K562 (cell line): Measurements from ENCODE around the gene CRTAP. TPM values are rescaled to one million over a fixed set of nuclear protein-coding genes. Genes with fewer than 3 reads are reported as not detected.
A peak's percentile ranks its signal among the peaks of the same experiment; 100 is the strongest.

Source experiments
- ARNT ChIP-seq, 2 experiments: fragments of 450-650 bp; IDR thresholded peaks; 2 replicates each; pipeline ENCODE4 v1.6.1; 2016; ENCODE audit warnings: mild to moderate bottlenecking in 1 of 2
- CEBPG ChIP-seq, 3 experiments: fragments of 200-800 bp in 1 of 3; sonication (Bioruptor generic) in 1 of 3; sonication (generic) in 1 of 3; formaldehyde crosslinking in 1 of 3; IDR thresholded peaks in 2 of 3; conservative IDR thresholded peaks in 1 of 3; 2 replicates each; pipeline versions ENCODE4 v1.6.1 to v1.8.0; 2016 to 2022; ENCODE audit warnings: missing compliant biosample characterization in 2 of 3, missing genetic modification characterization in 2 of 3, mild to moderate bottlenecking in 1 of 3, missing genetic modification reagents in 1 of 3
- CHD1 ChIP-seq: fragments of 200-600 bp; sonication (generic); IDR thresholded peaks from one replicate; pipeline ENCODE4 v1.6.1; 2012; ENCODE audit warnings: mild to moderate bottlenecking, moderate library complexity, low read length, inconsistent platforms
- FIP1L1 ChIP-seq: fragments of 200-400 bp; formaldehyde crosslinking; IDR thresholded peaks from 2 replicates; pipeline ENCODE4 v1.6.1; 2018; ENCODE audit warnings: mild to moderate bottlenecking, low read depth, low read length; ENCODE audit not compliant: poor library complexity, severe bottlenecking
- JUNB ChIP-seq: fragments of 450-650 bp; formaldehyde crosslinking; conservative IDR thresholded peaks from 2 replicates; pipeline ENCODE4 v1.4.0; 2020; ENCODE audit warnings: mild to moderate bottlenecking
- MAZ ChIP-seq, 2 experiments: fragments of 450-650 bp in 1 of 2; sonication (generic) in 1 of 2; formaldehyde crosslinking; IDR thresholded peaks in 1 of 2; conservative IDR thresholded peaks in 1 of 2; 2 replicates each; pipeline versions ENCODE4 v1.4.0 to v1.5.0; 2020; ENCODE audit warnings: mild to moderate bottlenecking in 1 of 2, missing genetic modification reagents in 1 of 2
- POLR2B ChIP-seq: fragments of 450-650 bp; IDR thresholded peaks from 2 replicates; pipeline ENCODE4 v1.6.1; 2018; ENCODE audit warnings: low read depth; ENCODE audit not compliant: partially characterized antibody
- RUNX1 ChIP-seq: sonication (generic); IDR thresholded peaks from 2 replicates; pipeline ENCODE4 v1.6.1; 2016; ENCODE audit warnings: antibody characterized with exemption, low read depth
- SRSF7 ChIP-seq: fragments of 200-400 bp; formaldehyde crosslinking; optimal IDR thresholded peaks from 2 replicates; pipeline ENCODE3; 2017; ENCODE audit warnings: mild to moderate bottlenecking, low read depth, low read length
- TAF1 ChIP-seq: IDR thresholded peaks from 2 replicates; pipeline ENCODE4 v1.6.1; 2011; ENCODE audit warnings: mild to moderate bottlenecking, low read length, moderate library complexity; ENCODE audit not compliant: insufficient read depth, control insufficient read depth, severe bottlenecking; ENCODE audit errors: extremely low read depth
- TBP ChIP-seq: optimal IDR thresholded peaks from 2 replicates; pipeline ENCODE3; 2011; ENCODE audit warnings: low read depth, low read length, improper control_type of control experiment
- ZEB2 ChIP-seq: fragments of 450-650 bp; IDR thresholded peaks from 2 replicates; pipeline ENCODE4 v1.6.1; 2016
- ZNF212 ChIP-seq: fragments of 450-650 bp; formaldehyde crosslinking; IDR thresholded peaks from 2 replicates; pipeline ENCODE4 v1.4.0; 2020; ENCODE audit warnings: mild to moderate bottlenecking
- ZNF583 ChIP-seq: fragments of 250-450 bp; sonication (Bioruptor Pico); IDR thresholded peaks from 2 replicates; pipeline ENCODE4 v1.4.0; 2020
- polyA plus RNA-seq, 8 experiments: library from polyadenylated mRNA; depleted of rRNA in 4 of 8; stranded (reverse) in 5 of 8; unstranded in 3 of 8; fragments of >200 nt; fragmentation: Nextera tagmentation in 2 of 8; fragmentation: Illumina TruSeq in 1 of 8; extraction: Ambion mirVana in 2 of 8; extraction: Trizol in 1 of 8; gene quantifications; 2 replicates each; pipeline versions ENCODE4 v1.2.1 to v1.2.3, GENCODE V29; 2011 to 2014; ENCODE audit warnings: inconsistent platforms in 1 of 8, missing spikeins in 1 of 8
- total RNA-seq, 7 experiments: library from RNA; depleted of rRNA in 6 of 7; stranded (reverse); fragments of >200 nt in 6 of 7; fragmentation: Illumina TruSeq in 2 of 7; extraction: Trizol in 2 of 7; gene quantifications; 2 replicates each; pipeline versions ENCODE4 v1.2.1 to v1.2.3, GENCODE V29; 2011 to 2021; ENCODE audit warnings: low replicate concordance in 1 of 7
- TF ChIP-seq, protein P1 (sequence below): fragments of 450-650 bp; IDR thresholded peaks from 2 replicates; pipeline ENCODE4 v1.6.1; 2014; ENCODE audit warnings: low read depth, mild to moderate bottlenecking, moderate library complexity, borderline replicate concordance
- TF ChIP-seq, protein P2 (sequence below), 2 experiments: fragments of 450-650 bp; conservative IDR thresholded peaks; 2 replicates each; pipeline ENCODE4 v1.6.1; 2017; ENCODE audit warnings: mild to moderate bottlenecking in 2 of 2, moderate library complexity in 2 of 2
- TF ChIP-seq, protein P3 (sequence below): fragments of 450-650 bp; IDR thresholded peaks from 2 replicates; pipeline ENCODE4 v1.6.1; 2017; ENCODE audit warnings: antibody characterized with exemption, mild to moderate bottlenecking
- TF ChIP-seq, protein P4 (sequence below): sonication (generic); formaldehyde crosslinking; IDR thresholded peaks from 2 replicates; pipeline ENCODE4 v1.9.0; 2022; ENCODE audit warnings: mild to moderate bottlenecking, missing genetic modification reagents

Gene CRTAP
- total and polyA plus RNA-seq, 9 of the 15 experiments (the other 6 are each of a cell fraction or from before 2014, with no cell fraction given), result 10.0 to 121 (median 53.0) TPM

DNA sequence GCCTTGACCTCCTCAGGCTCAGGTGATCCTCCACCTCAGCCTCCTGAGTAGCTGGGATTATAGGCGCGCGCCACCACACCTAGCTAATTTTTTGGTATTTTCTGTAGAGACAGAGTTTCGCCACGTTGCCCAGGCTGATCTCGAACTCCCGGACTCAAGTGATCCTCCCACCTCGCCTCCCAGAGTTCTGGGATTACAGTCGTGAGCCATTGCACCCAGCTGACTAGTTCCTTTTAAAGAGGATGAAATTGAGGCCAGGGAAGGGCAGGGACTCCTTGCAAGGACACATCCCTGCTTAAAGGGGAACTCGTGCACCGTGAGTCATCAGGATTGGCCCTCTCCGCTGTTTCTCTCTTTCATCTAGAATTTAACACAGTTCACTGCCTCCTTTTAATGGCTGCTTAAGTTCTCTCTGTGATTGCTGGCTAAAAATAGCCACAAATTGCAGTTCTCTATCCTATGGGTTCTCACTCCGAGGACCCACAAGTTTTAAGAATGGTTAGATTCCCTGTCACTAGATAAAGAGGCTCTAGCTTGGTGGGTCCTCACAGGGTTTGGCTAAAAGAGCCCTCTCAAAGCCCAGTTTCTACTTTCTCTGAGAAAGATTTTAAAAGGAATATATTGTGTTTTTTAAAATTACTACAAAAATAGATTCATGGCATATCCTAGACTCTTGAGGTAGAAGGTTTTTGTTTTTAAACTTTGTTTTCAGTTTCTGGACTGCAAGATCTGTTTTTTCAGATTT is 1.4 kb downstream of the CRTAP start (continued):
- peak; percentile 22 for TF ChIP-seq POLR2B
- TF ChIP-seq RUNX1, result no peak
- peak; percentile 64 for TF ChIP-seq JUNB
- peak; percentile 44; the same call in 1 of the 2 replicates for TF ChIP-seq ZEB2
- no peak for TF ChIP-seq ZNF583 (CRISPR knock-in tag)
- TF ChIP-seq, protein P1, sequence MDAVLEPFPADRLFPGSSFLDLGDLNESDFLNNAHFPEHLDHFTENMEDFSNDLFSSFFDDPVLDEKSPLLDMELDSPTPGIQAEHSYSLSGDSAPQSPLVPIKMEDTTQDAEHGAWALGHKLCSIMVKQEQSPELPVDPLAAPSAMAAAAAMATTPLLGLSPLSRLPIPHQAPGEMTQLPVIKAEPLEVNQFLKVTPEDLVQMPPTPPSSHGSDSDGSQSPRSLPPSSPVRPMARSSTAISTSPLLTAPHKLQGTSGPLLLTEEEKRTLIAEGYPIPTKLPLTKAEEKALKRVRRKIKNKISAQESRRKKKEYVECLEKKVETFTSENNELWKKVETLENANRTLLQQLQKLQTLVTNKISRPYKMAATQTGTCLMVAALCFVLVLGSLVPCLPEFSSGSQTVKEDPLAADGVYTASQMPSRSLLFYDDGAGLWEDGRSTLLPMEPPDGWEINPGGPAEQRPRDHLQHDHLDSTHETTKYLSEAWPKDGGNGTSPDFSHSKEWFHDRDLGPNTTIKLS, result peak; percentile 61
- peak; percentile 48 for TF ChIP-seq CHD1
- TF ChIP-seq MAZ (CRISPR knock-in tag; conservative IDR thresholded peaks at IDR 0.05 in 1 of 2, IDR thresholded peaks at IDR 0.05 in 1 of 2), result no peak; a peak in 1 of 4 replicates
- TF ChIP-seq ZNF212 (CRISPR knock-in tag), result no peak
- no peak for TF ChIP-seq SRSF7
- TF ChIP-seq ARNT (IDR thresholded peaks at IDR 0.05), result peak in 1 of 2 experiments; percentile 50; a peak in 1 of 4 replicates
- TF ChIP-seq, protein P2, sequence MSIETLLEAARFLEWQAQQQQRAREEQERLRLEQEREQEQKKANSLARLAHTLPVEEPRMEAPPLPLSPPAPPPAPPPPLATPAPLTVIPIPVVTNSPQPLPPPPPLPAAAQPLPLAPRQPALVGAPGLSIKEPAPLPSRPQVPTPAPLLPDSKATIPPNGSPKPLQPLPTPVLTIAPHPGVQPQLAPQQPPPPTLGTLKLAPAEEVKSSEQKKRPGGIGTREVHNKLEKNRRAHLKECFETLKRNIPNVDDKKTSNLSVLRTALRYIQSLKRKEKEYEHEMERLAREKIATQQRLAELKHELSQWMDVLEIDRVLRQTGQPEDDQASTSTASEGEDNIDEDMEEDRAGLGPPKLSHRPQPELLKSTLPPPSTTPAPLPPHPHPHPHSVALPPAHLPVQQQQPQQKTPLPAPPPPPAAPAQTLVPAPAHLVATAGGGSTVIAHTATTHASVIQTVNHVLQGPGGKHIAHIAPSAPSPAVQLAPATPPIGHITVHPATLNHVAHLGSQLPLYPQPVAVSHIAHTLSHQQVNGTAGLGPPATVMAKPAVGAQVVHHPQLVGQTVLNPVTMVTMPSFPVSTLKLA (conservative IDR thresholded peaks at IDR 0.05), result peak in 1 of 2 experiments; percentile 63; a peak in 3 of 4 replicates
- TF ChIP-seq, protein P3, sequence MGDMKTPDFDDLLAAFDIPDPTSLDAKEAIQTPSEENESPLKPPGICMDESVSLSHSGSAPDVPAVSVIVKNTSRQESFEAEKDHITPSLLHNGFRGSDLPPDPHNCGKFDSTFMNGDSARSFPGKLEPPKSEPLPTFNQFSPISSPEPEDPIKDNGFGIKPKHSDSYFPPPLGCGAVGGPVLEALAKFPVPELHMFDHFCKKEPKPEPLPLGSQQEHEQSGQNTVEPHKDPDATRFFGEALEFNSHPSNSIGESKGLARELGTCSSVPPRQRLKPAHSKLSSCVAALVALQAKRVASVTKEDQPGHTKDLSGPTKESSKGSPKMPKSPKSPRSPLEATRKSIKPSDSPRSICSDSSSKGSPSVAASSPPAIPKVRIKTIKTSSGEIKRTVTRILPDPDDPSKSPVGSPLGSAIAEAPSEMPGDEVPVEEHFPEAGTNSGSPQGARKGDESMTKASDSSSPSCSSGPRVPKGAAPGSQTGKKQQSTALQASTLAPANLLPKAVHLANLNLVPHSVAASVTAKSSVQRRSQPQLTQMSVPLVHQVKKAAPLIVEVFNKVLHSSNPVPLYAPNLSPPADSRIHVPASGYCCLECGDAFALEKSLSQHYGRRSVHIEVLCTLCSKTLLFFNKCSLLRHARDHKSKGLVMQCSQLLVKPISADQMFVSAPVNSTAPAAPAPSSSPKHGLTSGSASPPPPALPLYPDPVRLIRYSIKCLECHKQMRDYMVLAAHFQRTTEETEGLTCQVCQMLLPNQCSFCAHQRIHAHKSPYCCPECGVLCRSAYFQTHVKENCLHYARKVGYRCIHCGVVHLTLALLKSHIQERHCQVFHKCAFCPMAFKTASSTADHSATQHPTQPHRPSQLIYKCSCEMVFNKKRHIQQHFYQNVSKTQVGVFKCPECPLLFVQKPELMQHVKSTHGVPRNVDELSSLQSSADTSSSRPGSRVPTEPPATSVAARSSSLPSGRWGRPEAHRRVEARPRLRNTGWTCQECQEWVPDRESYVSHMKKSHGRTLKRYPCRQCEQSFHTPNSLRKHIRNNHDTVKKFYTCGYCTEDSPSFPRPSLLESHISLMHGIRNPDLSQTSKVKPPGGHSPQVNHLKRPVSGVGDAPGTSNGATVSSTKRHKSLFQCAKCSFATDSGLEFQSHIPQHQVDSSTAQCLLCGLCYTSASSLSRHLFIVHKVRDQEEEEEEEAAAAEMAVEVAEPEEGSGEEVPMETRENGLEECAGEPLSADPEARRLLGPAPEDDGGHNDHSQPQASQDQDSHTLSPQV, result peak; percentile 84
- TF ChIP-seq TAF1, result peak; percentile 39
- TF ChIP-seq FIP1L1, result no peak
- TF ChIP-seq, protein P4, sequence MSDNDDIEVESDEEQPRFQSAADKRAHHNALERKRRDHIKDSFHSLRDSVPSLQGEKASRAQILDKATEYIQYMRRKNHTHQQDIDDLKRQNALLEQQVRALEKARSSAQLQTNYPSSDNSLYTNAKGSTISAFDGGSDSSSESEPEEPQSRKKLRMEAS, result peak; percentile 55
- TF ChIP-seq CEBPG (CRISPR knock-in tag; IDR thresholded peaks at IDR 0.05), result no peak
- TF ChIP-seq CEBPG (tag; conservative IDR thresholded peaks at IDR 0.05 in 1 of 2, IDR thresholded peaks at IDR 0.05 in 1 of 2), result peak in 1 of 2 experiments; percentile 39; a peak in 1 of 4 replicates
- TF ChIP-seq TBP, result peak; percentile 38
